Medulla oblongata (tissue), 1 donor: ENCODE data around the gene CHST11.
A peak's percentile ranks its signal among the peaks of the same experiment; 100 is the strongest.

Experiments
- DNase-seq: peaks from one replicate; pipeline ENCODE4 v3.0.0-alpha.2; 2015; ENCODE audit errors: extremely low spot score

CHST11 gene

DNA sequence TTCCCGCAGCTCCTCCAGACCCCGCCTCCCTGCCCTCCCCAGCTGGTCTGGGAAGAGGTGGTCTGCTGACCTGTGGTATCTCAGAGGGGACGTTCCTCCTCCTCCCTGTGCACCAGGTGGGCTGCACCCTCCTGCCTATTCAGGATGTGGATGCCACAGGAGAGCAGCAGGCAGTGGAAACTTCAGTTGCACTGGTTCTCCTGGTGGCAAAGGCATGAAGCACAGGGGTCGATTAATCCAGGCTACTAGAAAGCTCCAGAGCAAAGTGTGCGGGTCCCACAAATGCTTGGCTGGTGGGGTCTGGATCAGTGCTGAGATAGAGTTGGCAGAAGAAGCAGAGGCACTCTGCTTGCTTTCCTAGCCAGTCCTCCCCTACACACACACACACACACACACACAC, 304.3 kb downstream of the CHST11 start:
- DNase-seq = no peak

DNA sequence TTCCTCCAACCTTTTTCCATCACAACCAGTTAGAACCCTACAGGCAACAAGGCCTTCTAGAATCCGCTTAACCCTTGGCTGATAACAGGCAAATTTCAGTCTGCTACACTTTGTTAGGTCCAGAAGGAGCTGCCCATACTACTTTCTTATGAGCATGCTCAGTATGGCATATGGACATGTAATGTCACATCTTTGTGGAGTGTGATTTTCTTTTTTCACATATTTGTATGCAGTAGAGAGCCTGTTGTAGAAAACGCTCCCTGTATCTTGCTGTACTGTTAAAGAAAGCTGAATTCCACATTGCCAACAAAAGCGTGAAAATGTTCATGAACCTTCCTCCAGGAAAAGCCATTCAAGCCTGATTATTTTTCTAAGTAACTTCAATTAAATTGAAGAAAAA, 304.9 kb downstream of the CHST11 start:
- no peak for DNase-seq

GRCh38 chr12:104763168-104763805, 306.5 kb downstream of the CHST11 start:
- DNase-seq = no peak

DNA sequence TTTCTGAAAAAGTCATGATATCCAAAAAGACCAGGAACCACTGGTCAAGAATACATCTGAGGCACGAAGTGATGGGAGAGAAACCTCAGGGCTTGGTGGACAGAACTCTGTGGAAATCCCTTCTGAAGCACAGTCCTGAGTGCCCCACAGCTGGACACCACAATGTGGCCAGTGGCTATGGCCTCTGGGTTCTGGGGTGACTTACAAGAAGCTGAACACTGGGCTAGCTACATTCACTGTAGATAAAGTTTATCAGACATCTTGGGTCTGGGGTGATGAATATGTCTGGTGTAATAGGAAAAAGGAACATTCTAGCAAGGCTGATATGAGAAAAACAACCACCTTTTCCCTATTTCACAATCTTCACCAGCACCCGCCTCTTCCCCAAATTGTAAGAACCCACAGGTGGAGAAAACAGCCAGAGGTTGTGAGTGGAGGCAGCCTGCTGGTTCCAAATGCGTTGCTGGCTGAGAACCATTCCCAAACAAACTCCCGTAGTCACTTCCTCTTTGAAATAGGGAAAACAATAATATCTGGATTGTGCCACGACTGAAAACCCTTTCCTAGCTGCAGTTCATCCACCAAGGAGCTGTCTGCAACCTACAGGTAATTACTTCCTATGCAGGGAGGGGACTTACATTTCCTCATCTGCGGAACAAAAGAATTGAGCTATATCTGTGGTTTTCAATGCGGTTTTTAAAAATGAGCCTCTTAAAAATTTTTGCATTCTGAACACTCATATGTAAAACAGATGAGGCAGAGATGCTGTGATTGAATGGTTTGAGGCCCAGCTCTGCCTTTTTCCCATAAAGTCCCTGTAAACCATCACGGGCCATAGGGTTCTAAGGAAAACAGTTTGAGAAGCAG, 307.7 kb downstream of the CHST11 start:
- no peak for DNase-seq

GRCh38 chr12:104767261-104767660, 310.5 kb downstream of the CHST11 start:
- no peak for DNase-seq

DNA sequence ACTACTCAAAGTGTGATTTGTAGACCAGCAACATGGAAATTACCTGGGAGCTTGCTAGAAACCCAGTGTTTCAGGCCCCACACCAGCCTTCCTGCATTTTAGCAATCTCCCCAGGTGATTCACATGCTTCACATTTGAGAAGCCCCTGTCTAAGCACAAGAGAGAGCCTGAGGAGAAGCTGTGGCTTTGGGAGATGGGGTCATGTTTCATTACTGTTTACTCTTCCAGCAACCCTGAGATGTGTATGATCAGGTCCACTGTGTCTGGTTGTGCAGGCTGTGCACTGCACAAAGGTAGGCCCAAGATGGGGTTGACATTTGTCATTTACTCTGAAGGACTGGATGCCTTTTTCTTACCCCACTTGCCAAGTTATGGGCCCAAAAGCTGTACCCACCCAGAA, 311.3 kb downstream of the CHST11 start:
- no peak for DNase-seq

GRCh38 chr12:104769144-104769561, 312.4 kb downstream of the CHST11 start:
- DNase-seq = no peak

GRCh38 chr12:104772336-104772735, 315.6 kb downstream of the CHST11 start:
- no peak for DNase-seq

GRCh38 chr12:104775731-104776231, 319.0 kb downstream of the CHST11 start:
- DNase-seq = no peak

DNA sequence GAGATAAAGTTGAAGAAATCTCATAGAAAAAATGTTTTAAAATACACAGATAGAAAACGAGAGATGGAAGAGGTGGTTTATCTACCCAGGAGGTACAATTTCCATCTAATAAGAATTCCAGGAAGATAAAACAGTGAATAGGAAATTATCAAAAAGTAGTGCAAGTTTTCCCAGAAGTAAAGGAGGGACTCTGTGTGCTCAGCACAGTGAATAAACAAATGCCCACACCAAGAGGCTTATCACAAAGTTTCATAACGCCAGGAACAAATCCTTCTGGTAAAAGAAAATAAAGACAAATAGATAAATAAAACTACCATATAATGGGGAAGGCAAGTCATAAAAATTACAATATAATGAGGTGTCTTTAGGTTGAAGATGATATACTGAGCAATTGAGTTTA, 322.4 kb downstream of the CHST11 start:
- no peak for DNase-seq

GRCh38 chr12:104782296-104782695, 325.5 kb downstream of the CHST11 start:
- no peak for DNase-seq

DNA sequence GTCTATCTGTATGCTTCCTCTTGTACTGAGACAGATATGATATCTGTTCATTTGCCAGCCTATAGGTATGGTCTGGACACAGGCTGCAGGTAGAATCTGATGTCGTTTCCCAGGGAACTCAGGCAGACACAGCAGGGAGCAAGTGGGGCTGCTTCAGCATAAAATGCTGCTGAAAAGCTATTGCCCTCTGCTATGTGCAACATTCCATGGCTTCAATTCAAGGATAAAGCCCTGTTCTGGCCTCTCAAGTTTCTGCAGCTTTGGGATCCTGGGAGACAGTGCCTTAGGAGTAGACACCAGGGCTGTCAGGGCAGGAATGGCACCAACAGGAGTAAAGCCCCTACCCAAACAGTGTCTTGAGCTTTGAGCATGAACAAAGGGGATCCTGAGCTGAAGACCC, 327.8 kb downstream of the CHST11 start:
- no peak for DNase-seq

- no peak for DNase-seq
These were observed 329.1 kb downstream of the CHST11 start for GRCh38 chr12:104785886-104786285.

DNA sequence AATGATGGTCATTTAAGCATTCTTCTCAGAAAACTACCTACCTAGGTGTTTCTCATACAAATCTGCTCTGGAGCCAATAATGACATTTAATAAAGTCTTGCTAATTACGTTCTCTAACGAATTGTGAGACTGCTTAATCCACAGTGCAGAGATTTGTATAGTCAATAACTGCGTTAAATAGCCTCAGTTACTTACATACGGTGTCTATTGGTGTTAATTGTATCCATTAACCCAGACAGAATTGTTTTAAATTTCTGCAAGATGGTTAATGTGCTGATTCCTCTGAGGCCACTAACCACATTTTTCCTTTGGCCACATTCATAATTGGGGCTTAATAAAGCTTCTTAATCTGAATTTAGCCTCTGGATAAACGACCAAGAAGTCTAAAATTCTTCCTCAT, 329.6 kb downstream of the CHST11 start:
- no peak for DNase-seq

GRCh38 chr12:104788840-104789271, 332.1 kb downstream of the CHST11 start:
- peak; percentile 27 for DNase-seq

DNA sequence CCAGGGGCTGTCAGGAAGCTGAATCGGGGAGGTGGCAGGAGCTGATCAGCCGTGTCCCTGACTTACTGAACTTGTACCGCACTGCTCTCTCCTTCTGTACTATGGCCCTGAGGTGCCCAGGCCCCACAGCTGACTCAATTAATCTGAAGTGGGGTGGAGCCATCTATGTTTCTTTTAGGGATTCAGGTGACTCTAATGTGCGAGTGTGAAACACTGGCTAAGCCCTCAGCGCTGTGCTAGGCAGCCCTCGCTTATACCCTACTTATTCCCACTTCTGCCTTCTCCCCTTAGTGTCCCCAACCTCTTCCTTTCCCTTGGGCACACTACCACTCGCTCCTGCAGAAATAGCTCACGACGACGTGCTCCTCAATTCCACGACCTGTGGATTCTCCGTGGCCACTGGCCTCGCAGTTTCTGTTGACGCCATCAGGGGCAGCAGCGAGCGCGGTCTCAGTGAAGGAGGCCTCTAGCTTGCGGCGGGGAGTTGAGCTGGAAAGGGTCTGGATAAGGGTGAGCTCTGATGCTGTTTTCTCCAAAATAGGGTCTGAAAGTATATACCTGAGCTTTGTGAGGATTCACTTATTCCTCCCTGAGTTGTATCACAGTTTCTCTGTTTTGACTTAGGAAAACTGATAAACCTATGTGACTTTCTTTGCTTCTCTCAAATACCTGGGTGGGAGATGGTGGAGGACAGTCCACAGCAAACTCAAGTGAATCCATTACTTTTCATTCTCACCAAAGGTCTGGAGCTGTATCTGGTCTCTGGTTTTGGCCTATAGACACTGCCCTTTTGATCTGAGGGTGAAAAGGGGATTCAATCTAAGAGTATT, 333.8 kb downstream of the CHST11 start:
- peak; percentile 30 for DNase-seq

- DNase-seq = peak; percentile 63
These were observed 335.8 kb downstream of the CHST11 start for GRCh38 chr12:104792570-104792969.

DNA sequence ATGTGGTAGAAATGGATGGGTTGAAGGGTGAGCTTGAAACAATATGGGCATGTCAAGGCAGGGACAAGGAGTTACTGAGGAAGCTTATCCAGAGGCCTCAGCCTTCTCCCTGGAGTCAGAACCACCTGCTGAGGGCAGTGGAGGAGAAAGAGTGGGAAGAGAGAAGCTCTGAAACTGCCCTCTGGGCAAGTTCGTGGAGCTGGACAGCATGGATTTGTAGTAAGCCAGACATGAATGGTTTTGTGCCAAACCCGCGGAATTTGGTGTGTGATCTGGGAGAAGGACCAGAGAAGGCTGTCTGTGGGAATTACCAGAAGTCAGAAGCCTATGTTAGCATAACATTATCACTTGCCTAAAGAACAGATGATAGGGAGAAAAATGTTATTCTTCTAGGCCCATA, 336.5 kb downstream of the CHST11 start:
- no peak for DNase-seq

DNA sequence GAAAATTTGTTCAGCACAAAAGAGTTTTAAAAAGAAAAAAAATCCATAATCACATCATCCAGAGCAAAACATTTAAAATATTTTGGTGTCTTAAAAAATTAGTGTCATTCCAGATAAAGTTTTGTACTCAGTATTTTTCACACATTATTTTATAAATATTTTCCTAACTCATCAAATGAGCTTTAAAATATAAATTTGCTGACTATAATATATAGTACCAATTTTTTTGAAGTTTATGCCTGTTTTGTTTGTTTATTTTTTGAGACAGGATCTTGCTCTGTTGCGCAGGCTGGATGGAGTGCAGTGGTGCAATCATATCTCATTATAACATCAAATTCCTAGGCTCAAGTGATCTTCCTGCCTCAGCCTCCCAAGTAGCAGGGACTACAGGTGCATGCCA, 337.2 kb downstream of the CHST11 start:
- no peak for DNase-seq

GRCh38 chr12:104796475-104796862, 339.7 kb downstream of the CHST11 start:
- no peak for DNase-seq

GRCh38 chr12:104799458-104799857, 342.7 kb downstream of the CHST11 start:
- DNase-seq = no peak

DNA sequence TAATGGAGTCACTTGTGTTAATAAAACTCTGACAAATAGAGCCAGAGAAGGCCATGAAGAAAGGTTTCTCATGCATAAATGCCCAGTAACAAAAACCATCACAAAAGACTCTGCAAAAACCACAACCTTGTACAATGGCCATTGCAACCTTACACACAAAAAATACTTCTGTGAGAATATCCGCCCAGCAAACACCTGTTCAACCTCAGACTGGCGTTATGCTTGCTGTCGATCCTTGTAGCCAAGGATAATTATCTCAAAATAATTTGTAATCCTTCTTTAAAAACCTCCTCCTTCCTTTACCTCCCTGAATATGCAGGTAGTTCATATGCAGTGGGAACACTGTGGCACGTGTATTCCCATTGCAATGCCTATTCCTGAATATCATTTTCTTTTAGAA, 344.3 kb downstream of the CHST11 start:
- no peak for DNase-seq
